Activated naive CD8-positive, alpha-beta T cell (primary cell): Measurements from ENCODE around the gene SDC3.
"Not testable (repeated sequence)": the region's sequence is repeated elsewhere in the genome, so short reads cannot be mapped to it uniquely, and the experiment has no call there.

Experiments used
- H3K27ac Mint-ChIP-seq: one replicate; pipeline ENCODE4 v1.8.0; 2021; ENCODE audit warnings: mixed read lengths
- H3K27me3 Mint-ChIP-seq: one replicate; pipeline ENCODE4 v1.8.0; 2021; ENCODE audit warnings: mixed read lengths
- H3K36me3 Mint-ChIP-seq: one replicate; pipeline ENCODE4 v1.8.0; 2021; ENCODE audit warnings: mixed read lengths
- H3K4me1 Mint-ChIP-seq: one replicate; pipeline ENCODE4 v1.8.0; 2021; ENCODE audit warnings: low read depth, mixed read lengths
- H3K4me3 Mint-ChIP-seq: one replicate; pipeline ENCODE4 v1.8.0; 2021; ENCODE audit warnings: mild to moderate bottlenecking, mixed read lengths
- H3K9me3 Mint-ChIP-seq: one replicate; pipeline ENCODE4 v1.8.0; 2021; ENCODE audit warnings: low read depth, mixed read lengths

The SDC3 gene

GRCh38 chr1:30935758-30936157 lies 27.2 kb upstream of the SDC3 start:
- not testable (repeated sequence) for H3K9me3 Mint-ChIP-seq, H3K27me3 Mint-ChIP-seq, H3K27ac Mint-ChIP-seq, H3K4me3 Mint-ChIP-seq, H3K36me3 Mint-ChIP-seq, H3K4me1 Mint-ChIP-seq

- Mint-ChIP-seq H3K9me3 (no peaks in the 10 kb centered on the region), H3K36me3 (no peaks in the 10 kb centered on the region), H3K4me1 (no peaks in the 10 kb centered on the region), H3K27ac (peak overlapping the region; percentile 12), H3K27me3 (no peaks in the 10 kb centered on the region), H3K4me3 (no peak overlapping the region)
Measured at GRCh38 chr1:30934613-30935012, 26.1 kb upstream of the SDC3 start.

GRCh38 chr1:30933874-30934252 lies 25.3 kb upstream of the SDC3 start:
- H3K4me3 Mint-ChIP-seq: no peak overlapping the region

DNA sequence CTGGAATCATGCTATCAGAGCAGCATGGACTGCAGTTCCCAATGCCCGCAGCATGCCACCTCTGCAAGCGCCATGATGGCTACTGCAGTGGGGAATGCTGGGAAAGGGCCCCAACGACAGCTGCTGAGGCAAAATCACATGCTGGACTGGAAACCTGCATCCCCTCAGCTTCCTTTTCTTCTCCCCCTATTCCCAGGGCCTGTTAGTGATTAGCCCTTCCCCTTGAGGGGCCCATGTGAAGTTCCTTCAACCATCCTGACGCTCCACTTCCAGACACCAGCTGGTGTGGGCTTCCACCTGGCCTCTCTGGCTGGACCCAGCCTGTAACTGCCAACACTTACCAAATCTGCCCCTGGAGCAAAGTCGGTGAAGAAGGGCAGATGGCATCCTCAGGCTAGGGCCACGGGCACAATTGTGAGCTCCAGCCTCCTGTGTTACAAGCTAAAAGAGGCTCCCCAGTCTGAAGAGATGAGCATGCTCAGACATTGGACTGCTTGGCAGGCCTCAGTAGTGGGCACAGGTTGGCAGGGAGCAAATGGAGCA lies 22.1 kb upstream of the SDC3 start:
- Mint-ChIP-seq H3K4me3 (no peak overlapping the region), H3K27me3 (no peaks in the 10 kb centered on the region), H3K4me1 (no peaks in the 10 kb centered on the region), H3K36me3 (no peaks in the 10 kb centered on the region), H3K27ac (peak overlapping the region; percentile 54), H3K9me3 (no peaks in the 10 kb centered on the region)

More at GRCh38 chr1:30933874-30934252, 25.3 kb upstream of the SDC3 start:
- no peaks in the 10 kb centered on the region for H3K9me3 Mint-ChIP-seq
- peak overlapping the region; percentile 55 for H3K27ac Mint-ChIP-seq
- no peaks in the 10 kb centered on the region for H3K27me3 Mint-ChIP-seq
- no peaks in the 10 kb centered on the region for H3K4me1 Mint-ChIP-seq
- no peaks in the 10 kb centered on the region for H3K36me3 Mint-ChIP-seq

GRCh38 chr1:30929944-30930525 lies 21.5 kb upstream of the SDC3 start:
- no peaks in the 10 kb centered on the region for H3K9me3 Mint-ChIP-seq
- no peak overlapping the region for H3K4me3 Mint-ChIP-seq
- no peaks in the 10 kb centered on the region for H3K27me3 Mint-ChIP-seq
- H3K36me3 Mint-ChIP-seq: no peaks in the 10 kb centered on the region
- H3K27ac Mint-ChIP-seq: peak overlapping the region; percentile 54
- H3K4me1 Mint-ChIP-seq: no peaks in the 10 kb centered on the region

- Mint-ChIP-seq H3K27me3 (no peaks in the 10 kb centered on the region), H3K9me3 (no peaks in the 10 kb centered on the region), H3K4me3 (no peak overlapping the region), H3K4me1 (no peaks in the 10 kb centered on the region), H3K27ac (no peak overlapping the region), H3K36me3 (no peaks in the 10 kb centered on the region)
Measured at GRCh38 chr1:30929135-30929889, 20.8 kb upstream of the SDC3 start.

- Mint-ChIP-seq H3K4me1 (no peaks in the 10 kb centered on the region), H3K27me3 (no peaks in the 10 kb centered on the region), H3K27ac (no peak overlapping the region), H3K4me3 (no peak overlapping the region), H3K36me3 (no peaks in the 10 kb centered on the region), H3K9me3 (no peaks in the 10 kb centered on the region)
Measured at GRCh38 chr1:30928789-30929134, 20.2 kb upstream of the SDC3 start.

DNA sequence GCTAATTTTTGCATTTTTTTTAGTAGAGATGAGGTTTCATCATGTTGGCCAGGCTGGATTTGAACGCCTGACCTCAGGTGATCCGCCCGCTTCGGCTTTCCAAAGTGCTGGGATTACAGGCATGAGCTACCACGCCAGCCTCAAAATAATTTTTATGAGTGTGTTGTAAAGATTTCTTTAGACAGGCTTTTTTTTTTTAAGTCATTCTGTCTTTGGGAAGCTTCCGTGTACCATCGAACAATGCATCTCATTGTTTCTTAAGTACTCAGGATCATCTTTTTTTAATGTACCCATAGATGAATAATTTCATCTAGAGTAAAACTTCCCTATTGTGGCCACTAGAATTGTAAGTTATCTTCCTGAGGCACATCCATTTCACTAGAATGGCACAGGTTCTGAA lies 19.6 kb upstream of the SDC3 start:
- Mint-ChIP-seq H3K27me3 (peaks cover 2% of the 10 kb centered on the region), H3K36me3 (no peaks in the 10 kb centered on the region), H3K9me3 (no peaks in the 10 kb centered on the region), H3K4me3 (no peak overlapping the region), H3K27ac (no peak overlapping the region), H3K4me1 (no peaks in the 10 kb centered on the region)

DNA sequence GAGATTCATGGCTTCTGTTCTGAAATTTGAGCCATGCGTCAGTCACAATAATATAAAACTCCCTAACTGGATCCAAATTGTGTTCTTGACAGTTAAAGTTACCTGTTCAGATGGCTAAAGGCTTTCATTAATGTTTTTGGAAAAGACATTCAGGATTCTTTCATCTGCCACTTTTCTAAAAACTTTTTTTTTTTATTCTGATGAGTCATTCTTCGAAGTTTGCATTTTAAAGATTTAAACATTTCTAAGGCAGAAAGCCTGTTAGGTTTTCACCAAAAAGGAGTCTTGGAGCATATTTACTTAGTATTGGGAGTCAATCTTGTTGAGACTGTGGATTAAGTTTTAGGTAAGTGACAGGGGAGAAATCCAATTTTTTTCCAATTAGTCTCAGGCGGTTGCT lies 18.9 kb upstream of the SDC3 start:
- Mint-ChIP-seq H3K27me3 (peaks cover 3% of the 10 kb centered on the region), H3K9me3 (no peaks in the 10 kb centered on the region), H3K27ac (no peak overlapping the region)

GRCh38 chr1:30923597-30923996 lies 15.0 kb upstream of the SDC3 start:
- Mint-ChIP-seq H3K9me3 (no peaks in the 10 kb centered on the region), H3K27ac (no peak overlapping the region), H3K36me3 (no peaks in the 10 kb centered on the region), H3K4me3 (no peak overlapping the region), H3K27me3 (peaks cover 6% of the 10 kb centered on the region), H3K4me1 (no peaks in the 10 kb centered on the region)

More for the DNA sequence above, 18.9 kb upstream of the SDC3 start:
- no peaks in the 10 kb centered on the region for H3K4me1 Mint-ChIP-seq
- no peak overlapping the region for H3K4me3 Mint-ChIP-seq
- no peaks in the 10 kb centered on the region for H3K36me3 Mint-ChIP-seq

- Mint-ChIP-seq H3K4me1 (no peaks in the 10 kb centered on the region), H3K4me3 (no peak overlapping the region), H3K36me3 (no peaks in the 10 kb centered on the region), H3K27me3 (peaks cover 6% of the 10 kb centered on the region), H3K27ac (no peak overlapping the region), H3K9me3 (no peaks in the 10 kb centered on the region)
Measured at GRCh38 chr1:30920827-30921226, 12.3 kb upstream of the SDC3 start.

GRCh38 chr1:30919025-30919881 lies 10.7 kb upstream of the SDC3 start:
- Mint-ChIP-seq H3K4me1 (no peaks in the 10 kb centered on the region), H3K27ac (no peak overlapping the region), H3K4me3 (no peak overlapping the region), H3K36me3 (no peaks in the 10 kb centered on the region), H3K9me3 (no peaks in the 10 kb centered on the region), H3K27me3 (peaks cover 6% of the 10 kb centered on the region)

DNA sequence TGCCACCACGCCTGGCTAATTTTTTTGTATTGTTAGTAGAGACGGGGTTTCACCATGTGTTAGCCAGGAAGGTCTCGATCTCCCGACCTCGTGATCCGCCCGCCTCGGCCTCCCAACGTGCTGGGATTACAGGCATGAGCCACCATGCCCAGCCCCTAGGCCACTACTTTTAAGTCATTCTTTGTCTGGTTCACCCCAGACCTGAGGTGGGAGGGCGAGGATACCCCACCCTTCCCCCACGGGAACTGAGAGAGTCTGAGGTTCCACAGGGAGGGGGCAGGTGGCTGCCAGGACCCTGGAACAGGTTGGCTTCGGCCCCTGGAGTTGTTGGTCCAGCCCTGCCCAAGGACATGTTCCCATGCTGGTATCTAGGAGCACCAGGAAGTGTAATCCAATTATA lies 7.7 kb upstream of the SDC3 start:
- Mint-ChIP-seq H3K36me3 (no peaks in the 10 kb centered on the region), H3K27ac (no peak overlapping the region), H3K9me3 (no peaks in the 10 kb centered on the region), H3K27me3 (peaks cover 3% of the 10 kb centered on the region), H3K4me1 (no peaks in the 10 kb centered on the region), H3K4me3 (no peak overlapping the region)

DNA sequence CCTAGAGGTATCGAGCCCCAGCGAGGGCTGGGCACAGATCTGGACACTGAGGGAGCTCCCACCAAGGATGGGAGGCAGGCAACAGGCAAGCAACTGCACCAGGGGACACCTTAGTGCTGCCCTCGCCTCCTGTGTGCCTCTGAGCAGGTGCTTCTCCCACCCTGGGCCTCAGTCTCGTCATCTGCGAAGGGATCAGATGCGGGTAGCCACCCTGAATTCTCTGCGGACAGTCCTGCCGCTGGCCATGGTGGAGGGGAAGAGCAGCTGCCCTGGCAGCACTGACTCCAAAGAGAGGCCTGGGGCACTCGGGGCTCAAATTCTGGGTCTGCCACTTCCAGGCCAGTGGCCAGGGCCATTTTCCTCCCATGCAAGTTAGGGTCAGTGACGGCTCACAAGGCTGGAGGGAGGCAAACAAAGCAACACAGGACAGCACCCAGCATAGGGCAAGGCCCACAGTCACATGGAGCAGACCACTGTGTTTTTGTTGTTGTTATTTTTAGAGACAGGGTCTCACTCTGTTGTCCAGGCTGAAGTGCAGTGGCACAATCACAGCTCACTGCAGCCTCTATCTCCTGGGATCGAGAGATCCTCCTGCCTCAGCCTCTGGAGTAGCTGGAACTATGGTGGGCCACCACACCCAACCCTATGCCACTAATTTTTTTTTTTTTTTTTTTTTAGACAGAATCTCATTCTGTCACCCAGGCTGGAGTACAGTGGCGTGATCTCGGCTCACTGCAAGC lies 7.1 kb upstream of the SDC3 start:
- Mint-ChIP-seq H3K4me3 (no peak overlapping the region), H3K27me3 (peaks cover 3% of the 10 kb centered on the region), H3K9me3 (no peaks in the 10 kb centered on the region), H3K4me1 (no peaks in the 10 kb centered on the region), H3K36me3 (no peaks in the 10 kb centered on the region), H3K27ac (peak overlapping the region; percentile 10)

GRCh38 chr1:30914931-30915330 lies 6.4 kb upstream of the SDC3 start:
- Mint-ChIP-seq H3K4me3 (no peak overlapping the region), H3K36me3 (no peaks in the 10 kb centered on the region), H3K4me1 (no peaks in the 10 kb centered on the region), H3K27me3 (peaks cover 5% of the 10 kb centered on the region), H3K27ac (no peak overlapping the region), H3K9me3 (no peaks in the 10 kb centered on the region)
